ENCODE results near the gene KCTD13. TPM values are rescaled to one million over a fixed set of nuclear protein-coding genes. Genes with fewer than 3 reads are reported as not detected.

The KCTD13 gene
- polyA plus RNA-seq, 1 of the 3 experiments (the other 2 are of a cell fraction) = 31.0 TPM

DNA sequence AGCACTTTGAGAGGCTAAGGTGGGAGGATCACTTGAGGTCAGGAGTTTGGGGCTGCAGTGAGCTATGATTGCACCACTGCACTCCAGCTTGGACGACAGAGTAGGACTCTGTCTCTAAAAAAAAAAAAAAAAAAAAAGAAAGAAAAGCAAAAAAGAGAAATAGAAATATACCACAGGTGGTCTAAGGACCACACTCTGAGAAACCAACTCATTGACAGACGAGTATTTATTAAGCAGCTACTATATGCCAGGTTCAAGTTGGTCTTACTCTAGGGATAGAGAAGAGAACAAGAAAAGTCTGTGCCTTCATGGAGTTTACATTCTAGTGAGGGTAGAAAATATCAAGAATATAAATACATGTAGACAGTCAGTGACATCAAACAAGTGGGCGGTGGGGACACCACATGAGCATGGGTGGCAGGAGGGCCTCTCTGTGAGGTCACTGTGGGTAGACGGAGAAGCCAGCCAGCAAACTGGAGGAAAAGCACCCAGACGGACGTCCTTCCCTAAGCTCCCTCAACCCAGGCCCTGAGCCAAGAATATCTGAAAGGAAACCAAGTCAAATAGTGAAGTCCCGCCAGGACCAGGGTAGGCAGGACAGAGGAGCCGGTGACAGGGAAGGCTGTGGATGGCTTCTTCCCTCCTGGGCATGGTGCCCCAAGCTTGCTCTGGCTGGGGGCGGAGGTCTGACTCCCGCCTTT, 67.7 kb downstream of the KCTD13 start (continued):
- TF ChIP-seq JUND (IDR thresholded peaks at IDR 0.05) = no peak
- no peak for TF ChIP-seq RFX5 (IDR thresholded peaks at IDR 0.05; ENCODE audit: low read length)

DNA sequence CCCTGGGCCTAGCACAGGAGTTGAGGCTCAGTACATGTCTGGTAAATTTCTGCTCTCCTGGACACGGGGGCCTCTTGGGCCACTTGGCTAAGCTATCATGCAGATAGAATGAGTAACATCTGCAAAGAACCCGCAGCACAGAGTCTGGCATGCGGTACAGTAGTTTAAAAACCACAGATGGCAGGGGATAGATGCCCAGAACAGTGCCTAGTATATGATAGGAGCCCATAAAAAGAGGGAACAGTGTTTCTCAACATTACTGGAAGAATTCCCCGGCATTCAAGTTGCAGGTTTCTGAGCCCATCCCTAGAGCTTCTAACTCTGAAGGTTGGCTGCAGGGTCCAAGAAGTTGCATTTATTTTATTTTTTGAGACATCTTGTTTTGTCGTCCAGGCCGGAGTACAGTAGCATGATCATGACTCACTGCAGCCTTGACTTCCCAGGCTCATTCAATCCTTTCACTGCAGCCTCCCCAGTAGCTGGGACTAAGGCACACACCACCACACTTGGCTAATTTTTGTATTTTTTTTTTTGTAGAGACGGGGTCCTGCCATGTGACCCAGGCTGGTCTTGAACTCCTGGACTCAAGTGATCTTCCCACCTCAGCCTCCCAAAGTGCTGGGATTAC, 68.8 kb downstream of the KCTD13 start:
- H3K9ac ChIP-seq = no peak overlapping the region
- H2AFZ ChIP-seq (ENCODE audit: low read depth) = no peak overlapping the region
- peaks cover 18% of the 10 kb centered on the region for H3F3A ChIP-seq (replicated peaks; ENCODE audit: insufficient read depth)
- no peaks in the 10 kb centered on the region for H4K20me1 ChIP-seq (ENCODE audit: insufficient read depth)
- no peaks in the 10 kb centered on the region for H3K9me2 ChIP-seq
- H3K4me1 ChIP-seq (ENCODE audit: control insufficient read depth in 1 of 2, insufficient read depth in 2 of 2, low read depth in 1 of 2, low read length in 1 of 2) = peaks cover 0 to 26% of the 10 kb centered on the region in 2 experiments; a peak in 1 of 4 replicates
- ChIA-PET POLR2A (no interaction called here), CTCF (interaction anchor here (1.2 to 1.4 kb wide), 3 partner anchors 9 to 27 kb away, joined by 3 to 8 read pairs (median 5); no protein-coding TSS in a partner anchor)
- 79% methylated on average over 7 of the region's 7 CpGs for WGBS (ENCODE audit: low lambda C conversion rate)
- no peaks in the 10 kb centered on the region for H3K9me3 ChIP-seq
- DNase-seq = no peak
- no peak overlapping the region for H3K4me3 ChIP-seq (ENCODE audit: low read depth in 2 of 2, low read length in 1 of 2)
- H3K27ac ChIP-seq (ENCODE audit: low read depth in 2 of 2, low read length in 1 of 2) = no peak overlapping the region; a peak in 1 of 4 replicates
- peaks cover 5 to 14% of the 10 kb centered on the region in 2 experiments for H3K36me3 ChIP-seq (replicated peaks in 1 of 2; ENCODE audit: control insufficient read depth in 1 of 2, insufficient read depth in 2 of 2, low read length in 1 of 2)
- H3K27me3 ChIP-seq (ENCODE audit: insufficient read depth) = no peaks in the 10 kb centered on the region
- no peak overlapping the region for H3K4me2 ChIP-seq
- peaks cover 14% of the 10 kb centered on the region for H3K79me2 ChIP-seq (ENCODE audit: insufficient read depth)
- TF ChIP-seq ZBTB33 (IDR thresholded peaks at IDR 0.05; ENCODE audit: borderline replicate concordance, low read depth) (no peak), TCF12 (IDR thresholded peaks at IDR 0.05) (peak; percentile 44; the same call in 1 of the 2 replicates)

Other genes with a start within 250 kb of the KCTD13 start
- gene QPRT, start 247.0 kb downstream of the KCTD13 start, polyA plus RNA-seq (2012; rRNA removed) = 12.5 and 12.6 TPM in 2 replicates
- not detected in 2 replicates for gene C16orf54, start 180.2 kb downstream of the KCTD13 start, polyA plus RNA-seq (2012; rRNA removed)
- gene ZG16, start 148.0 kb downstream of the KCTD13 start, polyA plus RNA-seq (2012; rRNA removed) = not detected in 2 replicates
- gene KIF22, start 135.5 kb downstream of the KCTD13 start, polyA plus RNA-seq (2012; rRNA removed) = 63.8 and 64.1 TPM in 2 replicates
- 117 and 163 TPM in 2 replicates for gene MAZ, start 119.7 kb downstream of the KCTD13 start, polyA plus RNA-seq (2012; rRNA removed)
- 28.1 and 29.3 TPM in 2 replicates for gene PRRT2, start 114.0 kb downstream of the KCTD13 start, polyA plus RNA-seq (2012; rRNA removed)
- 48.5 and 57.7 TPM in 2 replicates for gene PAGR1, start 110.1 kb downstream of the KCTD13 start, polyA plus RNA-seq (2012; rRNA removed)
- 198 and 222 TPM in 2 replicates for gene MVP, start 105.8 kb downstream of the KCTD13 start, polyA plus RNA-seq (2012; rRNA removed)
- 90.7 and 94.8 TPM in 2 replicates for gene CDIPT, start 63.0 kb downstream of the KCTD13 start, polyA plus RNA-seq (2012; rRNA removed)
- 26.6 and 59.8 TPM in 2 replicates for gene SEZ6L2, start 26.7 kb downstream of the KCTD13 start, polyA plus RNA-seq (2012; rRNA removed)
- gene ASPHD1, start 25.7 kb downstream of the KCTD13 start, polyA plus RNA-seq (2012; rRNA removed) = 29.0 and 35.1 TPM in 2 replicates
- gene TMEM219, start 35.9 kb upstream of the KCTD13 start, polyA plus RNA-seq (2012; rRNA removed) = 95.0 and 101 TPM in 2 replicates
- gene TAOK2, start 47.6 kb upstream of the KCTD13 start, polyA plus RNA-seq (2012; rRNA removed) = 21.9 and 23.1 TPM in 2 replicates
- 15.4 and 18.9 TPM in 2 replicates for gene HIRIP3, start 69.4 kb upstream of the KCTD13 start, polyA plus RNA-seq (2012; rRNA removed)
- 43.9 and 46.6 TPM in 2 replicates for gene INO80E, start 70.0 kb upstream of the KCTD13 start, polyA plus RNA-seq (2012; rRNA removed)
- gene DOC2A, start 84.8 kb upstream of the KCTD13 start, polyA plus RNA-seq (2012; rRNA removed) = 10.3 and 10.4 TPM in 2 replicates
- gene C16orf92, start 97.0 kb upstream of the KCTD13 start, polyA plus RNA-seq (2012; rRNA removed) = not detected in 2 replicates
- gene TLCD3B, start 105.0 kb upstream of the KCTD13 start, polyA plus RNA-seq (2012; rRNA removed) = 2.3 and 3.8 TPM in 2 replicates
- gene ALDOA, start 139.5 kb upstream of the KCTD13 start, polyA plus RNA-seq (2012; rRNA removed) = 437 and 641 TPM in 2 replicates
- 325 and 339 TPM in 2 replicates for gene PPP4C, start 149.8 kb upstream of the KCTD13 start, polyA plus RNA-seq (2012; rRNA removed)
- gene TBX6, start 165.7 kb upstream of the KCTD13 start, polyA plus RNA-seq (2012; rRNA removed) = 0.16 and 0.18 TPM in 2 replicates
- gene YPEL3, start 170.0 kb upstream of the KCTD13 start, polyA plus RNA-seq (2012; rRNA removed) = 24.5 and 36.6 TPM in 2 replicates
- 1.5 and 2.3 TPM in 2 replicates for gene GDPD3, start 187.3 kb upstream of the KCTD13 start, polyA plus RNA-seq (2012; rRNA removed)
- gene MAPK3, start 197.0 kb upstream of the KCTD13 start, polyA plus RNA-seq (2012; rRNA removed) = 65.6 and 67.3 TPM in 2 replicates

All from SK-N-SH (cell line).